Activated CD8-positive, alpha-beta memory T cell treated with anti-CD3 and anti-CD28 coated beads, Interleukin-2, amount 50 U/mL, for 24 hours (primary cell): ENCODE results near the gene ATP8B4.

Source experiments
- DNase-seq: peaks from one replicate; pipeline ENCODE4 v3.0.0-alpha.2; 2020; ENCODE audit errors: extremely low read depth

ATP8B4 gene

DNA sequence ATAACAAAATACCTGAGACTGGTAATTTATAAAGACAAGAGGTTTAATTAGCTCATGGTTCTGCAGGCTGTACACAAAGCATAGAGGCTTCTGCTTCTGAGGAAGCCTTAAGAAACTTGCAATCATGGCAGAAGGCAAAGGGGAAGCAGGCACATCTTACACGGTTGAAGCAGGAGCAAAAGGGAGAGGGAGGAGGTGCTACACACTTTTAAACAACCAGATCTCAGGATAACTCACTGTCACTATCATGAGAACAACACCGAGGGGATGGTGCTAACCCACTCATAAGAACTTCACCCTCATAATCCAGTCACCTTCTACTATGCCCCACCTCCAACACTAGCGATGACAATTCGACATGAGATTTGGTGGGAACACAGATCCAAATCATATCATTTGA, 54.4 kb downstream of the ATP8B4 start:
- no peak for DNase-seq

DNA sequence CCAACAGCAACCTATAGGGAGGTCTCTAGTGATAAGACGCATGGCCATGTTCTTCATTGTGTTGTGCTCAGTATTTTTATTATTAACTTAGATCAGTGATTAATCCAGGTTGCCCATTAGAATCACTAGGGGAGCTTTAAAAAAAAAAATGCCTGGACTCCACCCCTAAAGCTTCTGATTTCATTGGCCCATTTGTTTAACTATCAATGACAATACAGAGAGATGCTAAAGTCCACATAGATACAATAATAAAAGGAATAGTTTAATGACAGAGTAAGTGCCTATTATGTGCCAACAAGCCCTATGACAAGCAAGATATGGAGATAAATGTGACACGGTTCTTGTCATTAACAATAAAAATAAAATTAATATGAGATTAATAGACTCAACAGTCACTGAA, 55.8 kb downstream of the ATP8B4 start:
- DNase-seq, result no peak

GRCh38 chr15:50061503-50061902, 57.5 kb downstream of the ATP8B4 start:
- no peak for DNase-seq

- DNase-seq, result no peak
These were observed 59.1 kb downstream of the ATP8B4 start for GRCh38 chr15:50059883-50060282.

GRCh38 chr15:50059203-50059772, 59.7 kb downstream of the ATP8B4 start:
- no peak for DNase-seq

GRCh38 chr15:50057905-50058639, 61.0 kb downstream of the ATP8B4 start:
- no peak for DNase-seq

- DNase-seq, result no peak
These were observed 61.8 kb downstream of the ATP8B4 start for GRCh38 chr15:50057196-50057595.

GRCh38 chr15:50055750-50056157, 63.3 kb downstream of the ATP8B4 start:
- no peak for DNase-seq

DNA sequence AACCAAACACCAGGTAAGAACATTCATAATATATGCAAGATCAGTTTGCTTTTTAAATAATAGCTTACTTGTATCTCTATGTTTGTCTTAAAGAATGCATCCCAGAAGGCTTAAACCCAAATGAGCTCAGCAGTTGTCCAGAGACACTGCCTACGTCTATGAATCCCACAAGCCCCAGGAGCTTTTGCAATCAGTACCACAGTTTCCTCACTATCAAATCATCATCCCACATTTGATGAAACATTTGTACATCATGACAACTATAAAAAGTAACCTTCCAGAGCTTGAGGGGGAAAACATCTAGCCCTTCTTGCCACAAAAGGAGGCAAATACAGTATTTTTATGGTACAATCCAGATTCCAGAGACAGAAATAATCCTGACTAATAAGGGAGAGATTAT, 63.7 kb downstream of the ATP8B4 start:
- DNase-seq, result no peak

GRCh38 chr15:50053055-50053856, 65.8 kb downstream of the ATP8B4 start:
- no peak for DNase-seq

DNA sequence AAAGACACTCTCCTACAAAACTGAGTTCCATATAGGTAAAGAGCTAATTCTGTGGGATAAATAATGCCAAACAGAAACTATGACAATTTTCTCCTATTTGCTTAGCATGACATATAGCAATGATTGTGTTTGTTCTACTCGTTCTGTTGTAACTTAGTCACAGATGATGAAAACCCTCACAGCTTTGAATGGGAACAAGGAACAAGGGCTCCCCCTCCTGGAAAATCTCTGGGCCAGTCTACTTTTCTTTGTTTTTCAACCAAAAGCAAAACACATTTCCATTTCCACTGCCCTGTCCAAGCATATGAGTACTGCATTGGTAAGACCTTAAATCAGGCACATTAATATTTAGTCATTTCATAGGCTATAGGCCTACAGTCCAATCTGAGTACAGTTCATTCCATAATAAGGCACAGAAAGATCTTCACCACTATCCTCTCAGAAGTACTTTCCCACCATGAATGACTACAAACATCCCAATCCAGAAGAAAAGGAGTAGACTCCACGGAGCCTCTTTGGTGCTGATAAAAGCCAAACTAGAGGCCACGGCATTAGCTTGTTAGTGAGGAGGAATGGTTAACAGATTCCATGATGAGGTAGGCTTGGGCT, 67.1 kb downstream of the ATP8B4 start:
- DNase-seq, result no peak

DNA sequence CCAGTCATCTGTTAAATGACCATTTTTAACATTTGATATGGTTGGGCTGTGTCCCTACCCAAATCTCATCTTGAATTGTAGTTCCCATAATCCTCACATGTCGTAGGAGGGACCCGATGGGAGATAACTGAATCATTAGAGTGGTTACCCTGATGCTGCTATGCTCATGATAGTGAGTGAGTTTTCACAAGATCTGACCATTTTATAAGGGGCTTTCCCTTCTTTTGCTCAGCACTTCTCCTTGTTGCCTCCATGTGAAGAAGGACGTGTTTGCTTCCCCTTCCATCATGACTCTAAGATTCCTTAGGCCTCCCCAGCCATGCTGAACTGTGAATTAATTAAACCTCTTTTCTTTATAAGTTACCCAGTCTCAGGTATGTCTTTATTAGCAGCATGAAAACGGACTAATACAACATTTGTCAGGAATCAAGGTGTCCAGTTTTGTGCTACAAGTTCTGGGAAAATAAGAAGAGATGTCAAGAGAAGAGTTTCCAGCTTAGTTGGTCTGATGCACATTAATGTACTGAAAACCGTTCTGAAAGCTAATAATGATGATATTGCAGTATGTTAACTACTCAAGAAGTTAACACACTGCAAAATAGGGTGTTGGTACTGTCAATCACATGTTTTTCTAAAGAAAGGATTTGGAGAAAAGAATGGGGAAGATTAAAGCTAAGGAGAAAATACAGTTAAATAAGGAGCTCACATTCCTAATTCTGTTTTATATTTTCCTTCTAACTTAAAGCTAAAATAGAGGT, 67.9 kb downstream of the ATP8B4 start:
- no peak for DNase-seq

GRCh38 chr15:50049871-50050270, 69.2 kb downstream of the ATP8B4 start:
- DNase-seq, result no peak

GRCh38 chr15:50046867-50047266, 72.2 kb downstream of the ATP8B4 start:
- DNase-seq, result no peak

GRCh38 chr15:50046159-50046558, 72.9 kb downstream of the ATP8B4 start:
- no peak for DNase-seq

- DNase-seq, result no peak
These were observed 74.1 kb downstream of the ATP8B4 start for GRCh38 chr15:50044904-50045303.

DNA sequence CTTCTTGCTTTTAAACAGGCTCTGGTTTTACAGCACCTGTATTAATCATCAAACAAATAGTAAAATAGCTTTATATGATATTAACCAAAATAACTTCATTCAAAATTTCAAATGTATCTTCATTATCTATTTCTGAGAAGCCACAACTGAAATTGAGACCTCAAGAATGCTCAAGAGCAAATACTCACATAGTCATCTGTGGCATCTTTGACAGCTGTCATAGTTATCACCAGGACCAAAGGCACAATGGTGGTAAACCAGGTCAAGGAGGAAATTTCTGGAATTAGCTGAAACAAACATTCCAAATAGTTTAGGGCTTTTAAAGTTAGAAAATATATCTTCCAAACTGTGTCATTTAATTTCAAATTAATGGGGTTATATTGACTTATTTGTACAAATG, 74.6 kb downstream of the ATP8B4 start:
- no peak for DNase-seq

DNA sequence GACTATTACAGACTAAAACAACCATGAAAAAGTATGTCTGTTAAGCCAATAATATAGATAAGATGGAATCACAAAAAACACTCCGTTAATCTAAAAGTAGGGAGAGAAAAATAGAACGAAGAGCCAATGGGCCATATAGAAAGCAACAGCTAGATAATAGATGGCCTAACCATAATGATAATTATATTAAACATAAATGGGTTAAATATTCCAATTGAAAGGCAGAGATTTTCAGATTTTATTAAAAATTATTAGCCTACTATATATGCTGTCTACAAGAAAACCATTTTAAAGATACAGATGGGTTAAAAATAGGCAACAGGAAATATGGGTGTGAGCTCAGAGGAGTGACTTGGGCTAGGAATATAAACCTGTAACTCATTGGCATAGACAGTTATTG, 76.3 kb downstream of the ATP8B4 start:
- DNase-seq, result no peak

GRCh38 chr15:50030456-50030855, 88.6 kb downstream of the ATP8B4 start:
- no peak for DNase-seq

DNA sequence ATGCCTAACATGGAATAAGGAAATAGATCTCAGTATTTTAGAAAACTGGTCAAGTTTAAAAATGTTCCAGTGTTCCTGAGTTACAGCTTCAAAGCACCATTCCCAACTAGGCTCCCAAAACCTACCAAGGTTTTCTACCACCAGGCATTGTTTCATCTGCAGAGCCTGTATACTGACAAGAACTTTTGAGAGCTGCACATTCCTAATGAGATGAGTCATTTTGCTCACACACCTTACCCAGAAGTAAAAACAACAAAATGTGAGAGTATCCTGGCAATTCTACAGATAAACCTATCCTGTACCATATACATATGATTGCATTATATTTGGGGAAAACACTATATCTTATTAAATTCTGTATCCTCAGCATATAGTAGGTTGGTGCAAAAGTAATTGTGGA, 90.7 kb downstream of the ATP8B4 start:
- DNase-seq, result no peak

GRCh38 chr15:50024281-50024680, 94.8 kb downstream of the ATP8B4 start:
- DNase-seq, result no peak

DNA sequence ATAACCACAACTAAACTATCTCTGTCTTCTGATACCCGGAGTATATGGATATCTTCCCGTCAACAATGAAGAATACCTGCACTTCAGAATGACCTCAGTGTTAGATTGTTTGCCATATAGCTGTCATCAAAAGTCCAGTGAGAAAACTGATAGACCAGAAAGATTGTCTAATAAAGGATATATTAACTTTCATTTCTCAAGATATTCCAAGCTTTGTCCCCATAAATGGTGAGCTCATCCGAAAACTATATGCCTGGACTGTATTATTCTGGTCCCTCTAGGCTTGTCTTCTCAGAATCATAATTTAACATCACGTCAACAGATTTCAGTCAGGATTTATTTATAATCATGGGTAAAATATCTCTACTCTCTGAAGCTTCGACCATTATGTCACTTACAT, 100.5 kb downstream of the ATP8B4 start:
- no peak for DNase-seq
